B cell (primary cell): Measurements from ENCODE around the gene EIF2S3B. TPM values are rescaled to one million over a fixed set of nuclear protein-coding genes. Genes with fewer than 3 reads are reported as not detected.
A peak's percentile ranks its signal among the peaks of the same experiment; 100 is the strongest.
"Not testable (repeated sequence)": the region's sequence is repeated elsewhere in the genome, so short reads cannot be mapped to it uniquely, and the experiment has no call there.

Source experiments
- ATAC-seq: fragments of 200-7000 bp; cut with Tn5 transposase; one replicate; pipeline ENCODE4 v1.10.0; 2021; ENCODE audit warnings: low read depth, mild to moderate bottlenecking, moderate number of reproducible peaks, moderate library complexity
- CTCF ChIA-PET: fragments of 350-600 bp; sonication (Branson Sonifier 250); formaldehyde crosslinking; loops from one replicate; lab custom pipeline; 2021; ENCODE audit warnings: antibody characterized with exemption, inconsistent platforms; lab: Charles Lee
- POLR2A ChIA-PET: fragments of 350-600 bp; sonication (Branson Sonifier 250); formaldehyde crosslinking; loops from one replicate; lab custom pipeline; 2021; ENCODE audit warnings: antibody characterized with exemption; lab: Charles Lee
- DNase-seq: peaks from one replicate; pipeline ENCODE4 v3.0.0; 2013
- H2AFZ ChIP-seq: 2 replicates; pipeline ENCODE4 v1.6.1; 2012; ENCODE audit warnings: mild to moderate bottlenecking, low read depth, low read length; ENCODE audit not compliant: insufficient read depth, poor library complexity, severe bottlenecking
- H3K27ac ChIP-seq, 2 donors: 1 replicate in 1 of 2; 2 replicates in 1 of 2; pipeline ENCODE4 v1.5.1; 2012 to 2013; ENCODE audit warnings: low read length in 2 of 2, mild to moderate bottlenecking in 2 of 2, moderate library complexity in 1 of 2
- H3K27me3 ChIP-seq, 4 experiments: fragments of 200-600 bp in 1 of 4; sonication (generic) in 1 of 4; replicated peaks in 1 of 4; 1 replicate in 2 of 4; 2 replicates in 2 of 4; pipeline versions ENCODE4 v1.6.1 to v1.7.0; 2013 to 2016; ENCODE audit warnings: low read length in 3 of 4, mild to moderate bottlenecking in 2 of 4, mixed read lengths in 1 of 4, moderate library complexity in 1 of 4; ENCODE audit not compliant: insufficient read depth in 4 of 4, control insufficient read depth in 3 of 4; ENCODE audit errors: control extremely low read depth in 1 of 4
- H3K36me3 ChIP-seq, 2 experiments: replicated peaks in 1 of 2; 1 replicate in 1 of 2; 2 replicates in 1 of 2; pipeline versions ENCODE4 v1.6.1 to v1.7.1; 2013; ENCODE audit warnings: low read length in 1 of 2; ENCODE audit not compliant: insufficient read depth in 2 of 2, control insufficient read depth in 1 of 2; ENCODE audit errors: control extremely low read depth in 1 of 2, extremely low read depth in 1 of 2
- H3K4me1 ChIP-seq, 2 donors: fragments of 200-600 bp in 1 of 2; sonication (generic) in 1 of 2; 1 replicate in 1 of 2; 2 replicates in 1 of 2; pipeline versions ENCODE4 v1.5.1 to v1.6.1; 2013 to 2017; ENCODE audit warnings: low read length in 2 of 2; ENCODE audit not compliant: control insufficient read depth in 2 of 2, insufficient read depth in 2 of 2
- H3K4me2 ChIP-seq: replicated peaks from 2 replicates; pipeline ENCODE3; 2012; ENCODE audit warnings: mild to moderate bottlenecking, low read depth, low read length; ENCODE audit not compliant: poor library complexity, severe bottlenecking
- H3K4me3 ChIP-seq, 5 experiments: fragments of 200-600 bp in 1 of 5; sonication (generic) in 1 of 5; 1 replicate in 3 of 5; 2 replicates in 2 of 5; pipeline versions ENCODE4 v1.5.1 to v1.7.0; 2011 to 2016; ENCODE audit warnings: low read length in 4 of 5, mild to moderate bottlenecking in 4 of 5, low read depth in 2 of 5, control low read depth in 1 of 5, moderate library complexity in 1 of 5; ENCODE audit not compliant: insufficient read depth in 1 of 5; ENCODE audit errors: control extremely low read depth in 1 of 5, extremely low read depth in 1 of 5
- H3K79me2 ChIP-seq: fragments of 200-600 bp; sonication (generic); one replicate; pipeline ENCODE4 v1.6.0; 2016; ENCODE audit warnings: low read length; ENCODE audit not compliant: control insufficient read depth, insufficient read depth
- H3K9ac ChIP-seq: fragments of 200-600 bp; sonication (generic); 2 replicates; pipeline ENCODE4 v1.6.1; 2017; ENCODE audit warnings: mild to moderate bottlenecking, low read length, moderate library complexity
- H3K9me3 ChIP-seq, 3 donors: one replicate each; pipeline versions ENCODE4 v1.6.1 to v1.7.1; 2013; ENCODE audit warnings: low read length in 2 of 3; ENCODE audit not compliant: control insufficient read depth in 2 of 3, insufficient read depth in 1 of 3; ENCODE audit errors: control extremely low read depth in 1 of 3
- H4K20me1 ChIP-seq: 2 replicates; pipeline ENCODE4 v1.6.0; 2012; ENCODE audit warnings: mild to moderate bottlenecking, low read length; ENCODE audit not compliant: insufficient read depth, control insufficient read depth, poor library complexity, severe bottlenecking
- H3K27ac Mint-ChIP-seq: one replicate; pipeline ENCODE4 v1.8.0; 2021; ENCODE audit warnings: mixed read lengths
- H3K27me3 Mint-ChIP-seq: one replicate; pipeline ENCODE4 v1.8.0; 2021; ENCODE audit warnings: mixed read lengths
- H3K4me1 Mint-ChIP-seq: one replicate; pipeline ENCODE4 v1.8.0; 2021; ENCODE audit warnings: mixed read lengths
- H3K4me3 Mint-ChIP-seq: one replicate; pipeline ENCODE4 v1.8.0; 2021; ENCODE audit warnings: mixed read lengths
- H3K9me3 Mint-ChIP-seq: one replicate; pipeline ENCODE4 v1.8.0; 2022; ENCODE audit warnings: mixed read lengths; ENCODE audit not compliant: insufficient read depth
- EZH2 ChIP-seq: IDR thresholded peaks from 2 replicates; pipeline ENCODE4 v1.6.1; 2012; ENCODE audit warnings: borderline replicate concordance, low read depth, mild to moderate bottlenecking, moderate library complexity, low read length; ENCODE audit not compliant: insufficient read depth, poor library complexity, severe bottlenecking
- WGBS: methylation state at CpG from one replicate; pipeline ENCODE4 v1.1.5; 2013; ENCODE audit warnings: missing lambda C conversion rate; ENCODE audit not compliant: insufficient coverage; 5-methylcytosine and 5-hydroxymethylcytosine counted together
- intact Hi-C: fragments of 100-400 bp; cut with micrococcal nuclease; formaldehyde crosslinking; loops from one replicate; pipeline ENCODE4 v1.10.0; 2022
- polyA plus RNA-seq: library from polyadenylated mRNA; depleted of rRNA; stranded (reverse); fragments of >200 nt; gene quantifications from 2 replicates; pipeline ENCODE4 v1.2.3, GENCODE V29; 2012
- total RNA-seq, 2 donors: library from RNA; stranded (reverse); fragments of 120-200 nt in 1 of 2; gene quantifications; 1 replicate in 1 of 2; 2 replicates in 1 of 2; pipeline versions ENCODE4 v1.2.3 to v1.2.4, GENCODE V29; 2013 to 2022
- TF ChIP-seq, protein P1 (sequence below): fragments of 200-600 bp; IDR thresholded peaks from one replicate; pipeline ENCODE4 v1.8.0; 2022; ENCODE audit warnings: antibody characterized with exemption, mild to moderate bottlenecking

EIF2S3B gene
- total and polyA plus RNA-seq, 2 donors (not counting 1 experiment from before 2014, with no cell fraction given) = 0.45 to 0.54 TPM

DNA sequence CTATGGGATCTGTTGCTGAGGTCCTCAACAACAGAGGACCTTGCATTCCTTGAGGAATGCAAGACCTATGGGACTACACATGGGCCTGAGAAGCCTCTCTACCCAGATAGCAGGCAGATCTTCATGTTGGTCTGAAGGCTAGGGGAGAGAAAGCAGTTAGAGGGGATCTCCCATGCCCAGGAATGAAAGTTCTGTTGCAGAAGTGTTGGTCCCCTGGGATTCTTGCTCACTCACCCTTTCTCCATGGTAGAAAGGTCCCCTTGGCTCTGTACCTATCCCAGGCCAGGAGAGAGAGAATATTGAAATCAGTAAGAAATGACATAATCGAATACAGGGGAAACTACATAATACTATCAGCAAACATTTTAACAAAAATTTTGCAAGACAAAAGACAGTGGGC, 36.0 kb upstream of the EIF2S3B start:
- H3K9me3 ChIP-seq = peaks cover 0 to 3% (median 0%) of the 10 kb centered on the region in 3 donors
- H3K27me3 Mint-ChIP-seq = peaks cover 23% of the 10 kb centered on the region
- no peak overlapping the region for H3K4me3 ChIP-seq
- no peak overlapping the region for H3K9ac ChIP-seq
- no peak overlapping the region for H3K27ac Mint-ChIP-seq
- no peaks in the 10 kb centered on the region for H3K79me2 ChIP-seq
- no peaks in the 10 kb centered on the region for H3K27me3 ChIP-seq
- no peaks in the 10 kb centered on the region for H3K36me3 ChIP-seq
- CTCF ChIA-PET = no interaction called here
- no peaks in the 10 kb centered on the region for H3K4me1 Mint-ChIP-seq
- H3K27ac ChIP-seq = no peak overlapping the region
- DNase-seq = peak; percentile 5
- H3K4me3 Mint-ChIP-seq = no peak overlapping the region
- no peak overlapping the region for H3K4me2 ChIP-seq
- no peak for ATAC-seq
- intact Hi-C loops = no loop called here
- no peaks in the 10 kb centered on the region for H4K20me1 ChIP-seq
- H3K9me3 Mint-ChIP-seq = no peaks in the 10 kb centered on the region
- H2AFZ ChIP-seq = no peak overlapping the region
- POLR2A ChIA-PET = no interaction called here
- TF ChIP-seq, protein P1, sequence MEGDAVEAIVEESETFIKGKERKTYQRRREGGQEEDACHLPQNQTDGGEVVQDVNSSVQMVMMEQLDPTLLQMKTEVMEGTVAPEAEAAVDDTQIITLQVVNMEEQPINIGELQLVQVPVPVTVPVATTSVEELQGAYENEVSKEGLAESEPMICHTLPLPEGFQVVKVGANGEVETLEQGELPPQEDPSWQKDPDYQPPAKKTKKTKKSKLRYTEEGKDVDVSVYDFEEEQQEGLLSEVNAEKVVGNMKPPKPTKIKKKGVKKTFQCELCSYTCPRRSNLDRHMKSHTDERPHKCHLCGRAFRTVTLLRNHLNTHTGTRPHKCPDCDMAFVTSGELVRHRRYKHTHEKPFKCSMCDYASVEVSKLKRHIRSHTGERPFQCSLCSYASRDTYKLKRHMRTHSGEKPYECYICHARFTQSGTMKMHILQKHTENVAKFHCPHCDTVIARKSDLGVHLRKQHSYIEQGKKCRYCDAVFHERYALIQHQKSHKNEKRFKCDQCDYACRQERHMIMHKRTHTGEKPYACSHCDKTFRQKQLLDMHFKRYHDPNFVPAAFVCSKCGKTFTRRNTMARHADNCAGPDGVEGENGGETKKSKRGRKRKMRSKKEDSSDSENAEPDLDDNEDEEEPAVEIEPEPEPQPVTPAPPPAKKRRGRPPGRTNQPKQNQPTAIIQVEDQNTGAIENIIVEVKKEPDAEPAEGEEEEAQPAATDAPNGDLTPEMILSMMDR = no peak
- no peak for TF ChIP-seq EZH2
- peaks cover 0 to 3% of the 10 kb centered on the region in 2 donors for H3K4me1 ChIP-seq
- WGBS = no CpG with 5 or more reads among the region's 1 CpG

DNA sequence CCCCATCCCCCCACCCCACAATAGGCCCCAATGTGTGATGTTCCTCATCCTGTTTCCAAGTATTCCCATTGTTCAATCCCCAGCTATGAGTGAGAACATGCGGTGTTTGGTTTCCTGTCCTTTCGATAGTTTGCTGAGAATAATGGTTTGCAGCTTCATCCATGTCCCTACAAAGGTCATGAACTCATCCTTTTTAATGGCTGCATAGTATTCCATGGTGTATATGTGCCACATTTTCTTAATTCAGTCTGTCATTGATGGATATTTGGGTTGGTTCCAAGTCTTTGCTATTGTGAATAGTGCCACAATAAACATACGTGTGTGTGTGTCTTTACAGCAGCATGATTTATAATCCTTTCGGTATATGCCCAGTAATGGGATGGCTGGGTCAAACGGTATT, 32.9 kb upstream of the EIF2S3B start:
- DNase-seq, intact Hi-C loops, POLR2A ChIA-PET, H4K20me1 ChIP-seq, ATAC-seq, H3K4me3 ChIP-seq, H3K27me3 ChIP-seq, H3K4me1 Mint-ChIP-seq, H3K36me3 ChIP-seq, H2AFZ ChIP-seq, H3K79me2 ChIP-seq, H3K4me2 ChIP-seq, H3K4me3 Mint-ChIP-seq, H3K27ac ChIP-seq, H3K9me3 ChIP-seq, H3K27me3 Mint-ChIP-seq, H3K9me3 Mint-ChIP-seq, CTCF ChIA-PET, H3K4me1 ChIP-seq, H3K9ac ChIP-seq, H3K27ac Mint-ChIP-seq: not testable (repeated sequence)
- no CpG with 5 or more reads among the region's 5 CpGs for WGBS

DNA sequence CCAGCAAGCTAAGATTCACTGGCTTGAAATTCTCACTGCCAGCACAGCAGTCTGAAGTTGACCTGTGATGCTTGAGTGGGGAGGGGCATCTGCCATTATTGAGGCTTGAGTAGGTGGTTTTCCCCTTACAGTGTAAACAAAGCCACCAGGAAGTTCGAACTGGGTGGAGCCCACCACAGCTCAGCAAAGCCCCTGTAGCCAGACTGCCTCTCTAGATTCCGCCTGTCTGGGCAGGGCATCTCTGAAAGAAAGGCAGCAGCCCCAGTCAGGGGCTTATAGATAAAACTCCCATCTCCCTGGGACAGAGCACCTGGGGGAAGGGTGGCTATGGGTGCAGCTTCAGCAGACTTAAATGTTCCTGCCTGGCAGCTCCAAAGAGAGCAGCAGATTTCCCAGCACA, 23.8 kb upstream of the EIF2S3B start:
- H3K27me3 ChIP-seq, H4K20me1 ChIP-seq, intact Hi-C loops, ATAC-seq, CTCF ChIA-PET, H3K79me2 ChIP-seq, H3K4me2 ChIP-seq, H2AFZ ChIP-seq, H3K27ac Mint-ChIP-seq, H3K9me3 ChIP-seq, H3K4me1 Mint-ChIP-seq, POLR2A ChIA-PET, H3K27ac ChIP-seq, H3K4me3 Mint-ChIP-seq, H3K4me3 ChIP-seq, H3K9me3 Mint-ChIP-seq, H3K9ac ChIP-seq, H3K36me3 ChIP-seq: not testable (repeated sequence)
- peaks cover 24% of the 10 kb centered on the region for H3K27me3 Mint-ChIP-seq
- H3K4me1 ChIP-seq = peaks cover 5 to 11% of the 10 kb centered on the region in 2 donors
- no CpG with 5 or more reads among the region's 2 CpGs for WGBS
- DNase-seq = peak; percentile 8
